NCI-H1105 treated with DMSO at 0.1 percent for 48 hours (cell line): ENCODE measurements around the gene CLCNKB.
A peak's percentile ranks its signal among the peaks of the same experiment; 100 is the strongest.
"Not testable (repeated sequence)": the region's sequence is repeated elsewhere in the genome, so short reads cannot be mapped to it uniquely, and the experiment has no call there.

Experiments used
- DNase-seq: peaks from one replicate; lab custom pipeline; 2025; lab: John Stamatoyannopoulos, UW

CLCNKB gene

DNA sequence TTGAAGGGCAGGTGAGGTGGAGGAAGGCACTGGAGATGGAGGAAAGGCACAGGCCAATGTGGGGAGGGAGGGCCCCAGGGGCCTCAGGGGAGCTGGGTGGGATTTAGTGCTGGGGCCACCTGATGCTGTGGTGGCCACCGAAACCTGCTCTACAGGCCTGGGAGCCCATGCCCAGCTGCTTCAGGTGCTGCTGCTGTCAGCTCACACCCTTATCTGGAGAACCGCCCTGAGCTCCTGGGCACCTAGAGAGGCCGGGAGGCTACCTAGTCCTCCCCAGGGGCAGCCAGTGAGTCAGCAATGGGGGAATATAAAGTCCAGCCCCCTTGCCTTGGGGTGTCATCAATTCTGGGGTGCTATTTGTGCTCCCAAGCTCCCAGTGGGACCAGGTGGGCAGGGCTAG, 17.7 kb downstream of the CLCNKB start:
- no peak for DNase-seq

DNA sequence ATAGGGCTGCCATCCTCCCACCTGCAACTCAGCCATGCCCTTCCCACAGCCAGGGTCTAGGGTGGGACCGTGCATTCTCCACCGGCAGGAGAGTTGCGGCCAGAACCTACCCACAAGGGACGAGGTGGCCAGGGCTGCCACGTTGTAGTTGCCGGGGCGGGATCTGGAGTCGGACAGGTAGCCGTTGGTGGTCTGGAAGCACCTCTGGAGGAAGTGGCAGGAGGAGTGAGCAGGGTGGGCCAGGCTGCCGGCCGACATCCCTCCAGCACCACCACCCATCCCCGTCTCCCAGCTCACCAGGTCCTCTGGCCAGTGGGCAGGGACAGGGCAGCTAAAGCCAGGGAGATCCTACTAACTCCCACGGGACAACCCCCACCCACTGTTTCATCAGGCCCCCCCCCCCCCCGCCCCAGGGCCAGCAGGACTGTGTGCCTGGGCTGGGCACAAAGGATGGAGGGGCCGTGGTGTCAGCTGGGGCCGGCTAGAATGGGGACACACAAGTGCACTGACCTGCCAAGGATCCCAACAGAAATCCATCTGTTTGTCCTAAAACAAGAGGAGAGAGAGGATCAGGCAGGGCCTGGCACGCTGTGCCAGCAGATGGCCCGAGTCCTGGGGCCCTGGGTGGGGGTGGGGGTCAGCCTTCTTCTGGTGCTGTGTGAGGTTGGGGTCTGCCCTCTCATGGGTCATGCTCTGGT, 18.6 kb downstream of the CLCNKB start:
- DNase-seq: not testable (repeated sequence)

DNA sequence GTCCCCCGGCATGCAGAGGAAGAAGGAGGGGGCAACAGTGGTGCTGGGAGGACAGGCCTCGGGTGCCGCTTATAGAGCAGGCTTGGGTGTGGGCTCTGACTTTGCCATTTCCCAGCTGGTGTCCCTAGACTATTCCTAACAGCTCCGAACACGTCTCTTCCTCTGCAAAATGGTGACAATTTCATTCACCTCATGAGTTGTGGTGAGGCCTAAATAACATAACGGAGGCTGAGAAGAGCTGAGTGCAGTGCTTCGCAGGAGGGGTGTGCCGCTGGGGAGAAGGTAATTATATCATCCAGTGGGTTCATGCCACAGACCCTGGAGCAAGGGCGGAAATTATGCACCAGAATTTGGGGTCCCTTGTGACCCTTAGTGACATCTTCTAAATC, 19.1 kb downstream of the CLCNKB start:
- not testable (repeated sequence) for DNase-seq

DNA sequence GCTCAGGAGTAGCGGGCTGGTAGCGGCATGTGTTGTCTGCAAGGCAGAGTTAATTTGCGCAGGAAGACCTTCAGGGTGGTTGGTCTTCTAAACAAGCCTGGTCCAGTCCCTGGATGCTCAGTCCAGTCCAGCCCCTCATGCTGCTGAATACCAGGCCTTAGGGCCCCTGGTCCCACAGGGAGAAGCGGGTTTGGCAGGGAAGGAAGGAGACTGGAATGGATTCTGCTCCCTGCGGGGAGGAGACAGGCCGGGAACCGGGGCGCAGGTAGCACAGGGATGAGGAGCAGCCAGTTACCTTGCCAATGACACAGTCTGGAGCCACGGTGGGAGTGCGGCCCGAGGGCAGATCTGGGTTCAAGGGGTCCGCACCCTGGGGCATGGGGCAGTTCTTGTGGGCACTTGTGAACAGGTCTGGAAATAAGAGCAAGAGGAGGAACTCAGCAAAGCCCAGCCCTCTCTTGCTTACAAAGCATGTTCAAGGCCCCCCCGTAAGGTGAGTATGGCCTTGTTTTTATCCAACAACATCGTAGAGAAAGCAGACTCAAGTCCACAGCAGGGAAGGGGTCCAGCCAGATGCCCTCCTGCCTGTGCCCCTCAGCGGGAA, 19.7 kb downstream of the CLCNKB start:
- DNase-seq: no peak

DNA sequence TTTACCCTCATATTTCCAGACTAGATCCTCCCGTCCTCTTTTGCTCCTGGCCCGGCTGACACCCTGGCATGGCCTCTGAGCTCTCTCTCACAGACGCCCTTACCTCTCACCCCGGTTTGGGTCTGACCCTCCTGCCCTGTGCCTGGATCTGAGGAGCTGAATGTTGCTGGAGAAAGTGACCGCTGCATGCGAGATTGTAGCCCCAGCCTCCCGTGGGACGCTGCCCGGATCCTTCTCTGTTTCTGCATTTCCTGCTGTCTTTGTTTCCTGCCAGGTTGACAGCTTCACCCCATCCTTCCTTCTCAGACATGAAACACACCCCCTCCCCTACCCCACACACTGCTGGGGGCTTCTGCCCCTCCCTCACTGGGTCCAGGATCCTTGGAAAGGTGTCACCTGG, 20.3 kb downstream of the CLCNKB start:
- DNase-seq: no peak

DNA sequence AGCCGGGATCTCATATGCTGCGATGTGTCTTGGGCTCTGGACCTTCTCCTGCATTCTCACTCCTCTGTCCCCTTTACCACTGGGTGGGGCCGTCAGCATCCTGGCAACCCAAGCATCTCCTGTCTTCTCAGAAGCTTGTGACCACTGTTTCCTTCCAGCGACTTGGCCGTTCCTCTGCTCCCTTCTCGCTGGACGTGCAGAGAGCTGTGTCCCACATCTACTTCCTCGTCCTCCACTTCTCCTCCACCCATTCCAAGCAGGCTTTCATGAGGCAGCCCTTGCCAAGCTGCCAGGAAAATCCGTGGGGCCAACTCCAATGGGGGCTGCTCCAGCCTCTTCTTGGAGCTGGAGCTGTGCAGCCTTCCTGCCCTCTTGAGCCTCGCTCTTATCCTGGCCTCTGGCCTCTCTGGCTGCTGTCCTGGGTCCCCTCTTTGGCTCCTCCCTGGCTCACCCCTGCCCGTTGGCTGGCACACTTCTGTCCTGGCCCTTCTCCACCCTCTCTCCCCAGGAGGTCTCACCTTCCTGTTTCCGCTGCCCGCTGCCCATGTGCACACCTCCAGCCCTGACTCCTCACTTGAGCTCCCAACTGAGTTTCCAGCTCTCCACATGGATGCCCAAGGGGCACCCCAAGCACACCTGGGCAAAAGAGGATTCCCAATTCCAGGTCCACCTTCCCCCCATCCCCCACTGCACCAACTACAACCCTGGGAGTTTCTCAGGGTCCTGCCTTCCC, 21.1 kb downstream of the CLCNKB start:
- DNase-seq: no peak

DNA sequence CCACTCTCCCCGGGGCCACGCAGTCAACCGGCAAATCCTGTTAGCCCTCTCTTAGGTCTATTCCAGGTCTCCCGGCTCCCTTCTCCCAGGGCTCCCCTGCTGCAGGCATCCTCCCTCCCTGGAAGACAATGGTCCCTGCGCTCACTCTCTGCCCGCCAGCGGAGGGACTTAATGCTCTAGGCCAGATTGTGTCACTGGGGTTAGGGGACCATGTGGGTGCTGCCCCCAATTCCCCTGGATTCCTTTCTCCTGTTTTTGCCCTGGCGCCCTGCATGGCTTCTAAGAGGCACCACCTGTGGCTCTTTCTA, 21.6 kb downstream of the CLCNKB start:
- DNase-seq: no peak

DNA sequence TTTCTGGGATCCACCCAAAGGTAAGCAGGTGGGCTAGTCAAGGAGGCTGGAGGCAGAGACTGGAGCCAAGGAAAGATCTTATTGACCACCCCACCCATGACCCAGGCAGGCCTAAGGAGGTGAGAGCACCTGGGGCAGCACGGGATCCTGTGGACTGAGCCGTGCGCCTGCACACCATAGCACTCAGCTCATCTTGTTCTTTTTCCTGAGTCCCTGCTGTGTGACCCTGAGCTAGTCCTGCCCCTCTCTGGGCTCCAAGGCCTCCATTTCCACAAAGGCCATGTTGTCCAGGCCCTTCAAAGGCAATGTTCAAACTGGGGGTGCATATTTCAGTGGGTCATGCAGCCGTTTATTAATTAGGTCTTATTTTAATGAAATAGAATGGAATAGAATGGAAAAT, 22.7 kb downstream of the CLCNKB start:
- DNase-seq: no peak

DNA sequence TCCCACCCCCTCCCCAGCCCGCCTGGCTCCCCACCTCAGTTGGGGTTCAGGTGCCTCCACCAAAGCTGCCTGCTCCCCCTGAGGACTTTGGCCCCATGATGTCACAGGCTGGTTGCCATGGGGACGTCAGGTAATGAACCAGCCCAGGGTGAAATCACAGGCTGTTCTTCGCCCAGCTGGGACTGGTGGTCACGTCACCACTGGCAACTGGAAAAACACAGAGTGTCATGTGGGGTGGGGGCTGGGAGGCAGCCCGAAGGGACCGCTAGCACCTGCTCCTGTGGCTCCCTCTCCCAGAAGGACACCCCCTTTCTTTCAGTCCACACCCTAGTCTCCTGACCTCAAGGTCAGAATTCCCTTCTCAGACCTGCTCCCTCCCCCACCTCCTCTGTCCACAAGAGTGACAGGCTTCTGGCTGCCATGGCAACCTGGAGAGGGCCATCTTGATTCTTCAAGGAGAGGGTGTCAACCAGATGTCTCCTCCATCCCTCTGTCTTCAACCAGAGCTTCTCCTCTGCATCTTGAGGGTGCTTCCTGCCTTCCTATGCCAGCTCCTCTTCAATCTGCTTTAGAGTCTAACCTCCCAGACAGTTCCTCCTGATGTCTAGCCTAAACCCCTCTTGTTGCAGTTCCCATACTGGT, 23.7 kb downstream of the CLCNKB start:
- DNase-seq: no peak

DNA sequence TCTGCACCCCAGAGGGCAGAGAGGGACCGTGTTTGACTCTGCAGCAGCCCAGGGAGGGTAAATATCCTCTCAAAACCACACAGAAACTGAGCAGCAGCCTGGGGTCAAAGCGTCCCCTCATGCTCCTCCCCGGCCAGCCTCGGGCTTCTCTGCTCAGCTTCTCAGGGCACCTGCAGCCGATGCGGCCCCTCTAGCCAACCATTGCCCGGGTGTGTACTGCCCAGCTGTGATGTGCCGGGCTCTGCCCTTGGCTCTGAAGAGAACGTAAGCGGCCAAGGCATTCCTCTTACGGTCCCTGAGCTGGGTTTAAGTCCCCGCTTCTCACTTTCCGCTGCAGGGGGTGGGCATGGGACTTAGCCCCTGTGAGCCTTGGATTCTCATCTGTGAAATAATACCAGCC, 24.4 kb downstream of the CLCNKB start:
- no peak for DNase-seq

DNA sequence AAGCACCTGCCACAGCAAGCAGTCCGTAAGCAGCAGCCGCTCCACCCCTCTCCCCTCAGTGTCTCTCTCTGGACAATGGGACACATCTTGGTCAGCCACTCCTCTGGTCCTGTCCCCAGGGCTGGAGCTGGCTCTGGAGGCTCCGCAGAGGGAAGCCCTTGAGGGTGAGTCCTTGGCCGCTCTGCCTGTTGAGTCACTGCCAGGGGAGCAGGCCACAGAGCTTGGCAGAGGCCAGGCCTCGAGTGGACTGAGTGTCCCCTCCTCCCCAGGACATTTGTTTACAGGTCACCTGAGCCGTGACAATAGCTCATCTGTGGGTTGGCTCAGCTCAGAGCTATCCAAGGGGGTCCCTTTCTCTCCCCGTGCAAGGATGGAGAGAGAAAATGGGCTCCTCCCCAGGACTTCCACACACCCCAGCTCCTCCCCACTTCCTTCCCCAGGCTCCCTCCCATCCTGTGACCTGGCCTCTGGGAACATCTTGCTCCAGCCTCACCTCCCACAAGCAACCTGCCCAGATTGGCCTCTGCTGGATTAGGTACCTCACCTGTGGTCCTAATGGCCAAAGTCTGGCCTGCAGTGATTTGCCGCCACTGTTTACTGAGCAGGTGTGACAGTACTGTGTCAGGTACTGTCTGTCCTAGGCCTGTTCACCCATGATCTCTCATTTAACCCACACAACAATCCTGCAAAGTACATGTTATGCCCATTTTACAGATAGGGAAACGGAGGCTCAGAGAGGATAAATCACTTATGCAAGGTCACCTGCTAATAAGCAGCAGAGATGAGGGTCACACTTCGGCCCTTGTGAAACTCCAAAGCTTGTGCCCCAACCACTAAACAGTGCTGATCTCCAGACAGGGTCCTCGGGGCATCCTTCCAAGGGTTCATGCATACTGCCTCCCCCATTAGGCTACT, 25.0 kb downstream of the CLCNKB start:
- no peak for DNase-seq

DNA sequence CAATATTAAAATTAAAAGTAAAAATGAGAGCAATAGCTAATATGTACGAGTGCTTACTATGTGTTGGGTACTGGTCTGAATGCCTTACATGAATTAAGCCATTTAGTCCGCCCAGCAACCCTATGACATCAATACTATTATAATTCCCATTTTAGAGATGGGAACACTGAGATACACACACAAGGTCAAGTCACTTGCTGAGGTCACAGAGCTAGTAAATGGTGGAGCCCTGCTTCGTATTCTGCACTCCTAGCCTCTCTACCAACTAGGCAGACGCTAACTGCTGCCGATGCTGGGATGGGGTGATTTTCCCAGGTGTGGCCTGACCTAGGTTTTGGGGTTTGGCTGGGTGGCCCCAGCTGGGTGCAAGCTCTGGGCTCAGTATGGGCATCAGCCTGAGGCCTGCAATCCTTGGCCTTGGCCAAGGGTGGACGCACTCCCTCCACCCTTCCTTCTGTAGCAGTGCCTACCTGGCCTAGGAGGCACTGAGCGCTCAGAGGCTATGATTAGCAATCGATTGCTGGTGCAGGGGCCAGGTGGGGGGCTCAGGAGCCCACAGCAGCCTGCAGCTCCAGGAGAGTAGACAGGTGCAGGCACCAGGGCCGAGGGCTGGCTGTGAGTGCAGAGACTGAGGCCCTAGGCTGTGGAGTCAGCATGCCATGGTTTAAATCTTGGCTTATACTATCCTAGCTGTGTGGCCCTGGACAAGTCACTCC, 27.2 kb downstream of the CLCNKB start:
- DNase-seq: no peak

DNA sequence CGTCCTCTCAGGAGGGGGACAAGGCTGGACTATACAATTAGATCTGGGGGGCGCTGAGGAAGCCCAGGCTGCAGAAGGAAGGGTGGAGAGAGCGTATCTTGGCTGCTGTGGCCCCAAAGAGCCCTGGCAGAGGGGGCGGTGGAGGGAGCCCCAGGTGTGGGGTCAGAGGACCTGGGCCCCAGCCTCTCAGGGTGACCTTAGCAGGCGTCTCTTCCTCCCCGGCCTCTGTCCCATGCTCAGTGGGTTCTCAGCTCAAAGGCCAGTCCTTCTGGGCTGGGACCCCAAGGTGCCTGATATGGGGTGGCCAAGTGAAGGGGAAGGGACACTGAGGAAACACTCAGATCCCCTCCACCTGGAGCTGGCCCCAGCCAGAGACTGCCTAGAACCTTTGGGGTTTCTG, 28.0 kb downstream of the CLCNKB start:
- DNase-seq: no peak

DNA sequence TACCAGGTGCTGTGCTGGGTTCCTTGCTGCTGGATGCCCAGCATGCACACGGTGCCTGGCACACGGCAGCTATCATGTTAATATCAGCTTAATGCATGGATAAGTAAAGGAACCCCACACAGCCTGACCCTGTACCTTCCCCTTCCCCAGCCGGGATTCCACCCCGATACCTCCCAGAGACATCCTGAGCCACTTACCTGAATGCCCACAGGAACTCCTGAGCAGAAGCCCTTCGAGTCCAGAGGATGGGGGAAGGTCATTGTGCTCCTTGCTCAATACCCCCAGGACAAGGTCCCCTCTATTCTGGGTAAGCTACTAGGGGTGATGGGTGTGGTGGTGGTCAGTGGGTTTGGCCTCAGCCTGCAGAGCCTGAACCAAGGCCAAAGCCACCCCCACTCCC, 28.5 kb downstream of the CLCNKB start:
- DNase-seq: no peak

DNA sequence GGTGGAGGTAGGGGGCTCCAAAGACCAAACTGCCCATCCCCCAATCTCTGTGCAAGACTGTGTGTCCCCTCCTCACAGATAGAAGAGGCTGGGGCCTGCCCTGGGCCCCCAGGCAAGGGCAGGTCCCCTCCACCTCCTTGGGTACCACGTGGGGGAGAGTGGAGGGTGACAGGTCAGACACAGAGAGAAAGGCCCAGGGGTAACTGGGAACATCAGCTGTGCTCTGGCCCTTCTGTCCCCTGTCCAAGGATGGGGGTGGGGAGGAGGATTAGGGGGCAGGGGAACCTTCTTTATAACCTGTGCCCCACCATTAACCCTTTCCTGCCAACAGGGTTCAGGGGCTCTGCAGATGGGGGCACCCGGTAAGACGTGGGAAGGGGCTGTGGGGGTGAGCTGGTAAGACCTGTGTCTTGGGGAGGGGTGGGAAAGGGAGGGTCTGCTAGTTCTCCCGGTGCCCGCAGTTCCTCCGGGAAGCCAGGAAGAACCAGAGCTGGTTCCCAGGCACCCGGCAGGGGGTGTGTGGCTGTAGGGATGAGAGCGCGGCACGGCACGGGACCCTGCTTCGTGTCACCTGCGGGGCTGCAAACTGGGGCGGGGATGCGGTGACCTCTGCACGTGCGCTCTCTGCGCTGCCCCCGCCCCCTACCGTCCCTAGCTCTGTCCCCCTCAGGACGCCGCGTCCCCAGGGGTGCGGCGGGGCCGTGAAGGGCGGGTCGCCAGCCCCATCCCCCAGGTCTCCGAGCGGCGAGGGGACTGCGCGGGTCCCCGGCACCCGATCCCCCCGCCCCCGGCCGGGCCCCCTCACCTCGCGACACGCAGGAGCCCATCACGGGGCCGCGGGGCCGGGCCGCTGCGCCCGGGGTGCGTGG, 29.3 kb downstream of the CLCNKB start:
- DNase-seq: no peak

DNA sequence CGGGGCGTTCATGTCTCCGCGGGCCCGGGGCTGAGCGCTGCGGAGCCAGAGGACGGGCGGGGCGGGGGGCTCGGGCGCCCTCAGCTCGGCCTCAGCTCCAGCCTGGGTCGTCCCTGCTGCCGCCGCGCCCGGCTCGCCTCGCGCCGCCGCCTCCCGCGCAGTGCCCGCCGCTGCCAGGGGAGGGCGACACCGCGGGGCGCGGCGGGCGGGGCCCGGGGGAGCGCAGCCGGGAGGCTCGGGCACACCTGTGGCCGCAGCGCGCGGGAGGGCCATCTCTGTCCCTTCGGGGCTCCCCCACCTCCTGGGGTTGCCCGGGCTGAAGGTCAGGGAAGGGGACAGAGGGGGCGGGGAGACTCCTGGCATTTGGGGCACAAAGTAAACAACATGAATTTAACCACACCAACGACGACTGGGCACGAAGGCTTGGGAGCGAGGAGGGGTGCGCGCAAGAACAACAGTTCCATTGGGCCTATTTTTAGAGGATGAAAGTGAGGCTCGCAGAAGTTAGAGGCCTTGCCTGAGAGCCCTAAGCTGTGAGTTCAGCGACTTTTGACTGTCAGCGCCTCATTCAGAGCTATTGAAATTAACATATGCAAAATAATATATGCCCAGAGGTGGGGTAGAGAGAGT, 30.0 kb downstream of the CLCNKB start, which contains the start of gene FAM131C:
FAM131C (minus strand) TSS at position 162 of the 630 bp plus-strand sequence. CDS start 209 bp downstream, outside the sequence.
- peak; percentile 22 for DNase-seq

DNA sequence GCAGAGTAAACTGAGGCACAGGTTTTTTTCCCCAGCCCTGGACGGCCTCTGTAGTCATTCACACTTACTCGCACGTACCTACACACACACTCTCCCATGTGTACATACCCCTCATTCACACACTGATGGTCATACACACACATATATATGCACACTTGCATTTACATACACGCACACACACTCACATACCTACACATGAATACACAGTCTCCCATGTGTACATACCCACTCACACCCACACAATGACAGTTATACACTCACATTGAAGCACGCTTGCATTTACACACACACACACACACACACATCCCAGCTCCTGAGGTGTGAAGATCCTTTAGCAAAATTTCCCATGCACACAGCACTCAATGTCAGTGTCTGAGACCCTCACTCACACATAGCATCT, 30.6 kb downstream of the CLCNKB start:
- DNase-seq: no peak

DNA sequence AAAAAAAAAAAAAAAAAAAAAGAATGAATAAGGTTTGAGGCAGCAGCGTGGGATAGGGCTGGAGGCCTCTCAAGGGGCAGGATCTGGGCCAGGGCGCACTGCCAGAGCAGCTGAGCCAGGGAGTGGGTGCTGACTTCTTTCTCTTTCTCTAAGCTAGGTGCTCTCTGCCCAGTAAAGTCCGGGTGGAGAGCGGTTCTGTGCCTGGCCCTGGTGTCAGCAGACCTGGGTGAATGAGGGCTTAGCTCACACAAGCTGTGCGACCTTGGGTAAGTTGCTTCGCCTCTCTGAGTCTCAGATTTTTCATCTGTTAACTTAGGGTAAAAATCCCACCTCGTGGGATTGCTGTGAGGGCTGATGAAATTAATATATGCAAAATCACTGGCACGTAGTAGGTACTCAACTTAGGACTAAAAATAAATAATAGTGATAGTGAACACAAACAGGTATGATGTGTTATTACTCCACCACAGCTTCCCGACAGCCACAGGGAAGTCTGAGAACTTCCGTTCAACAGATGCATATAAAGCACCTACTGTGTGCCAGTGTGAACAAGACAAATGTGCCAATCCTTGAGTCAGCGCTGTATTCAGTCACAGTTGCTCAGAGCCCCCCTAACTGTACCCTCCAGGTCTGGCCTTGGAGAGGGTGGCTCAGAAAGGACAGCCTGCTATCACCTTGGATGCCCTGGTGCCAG, 31.9 kb downstream of the CLCNKB start:
- DNase-seq: no peak
